ENCODE measurements around the gene HSD3B2.

Gene HSD3B2

DNA sequence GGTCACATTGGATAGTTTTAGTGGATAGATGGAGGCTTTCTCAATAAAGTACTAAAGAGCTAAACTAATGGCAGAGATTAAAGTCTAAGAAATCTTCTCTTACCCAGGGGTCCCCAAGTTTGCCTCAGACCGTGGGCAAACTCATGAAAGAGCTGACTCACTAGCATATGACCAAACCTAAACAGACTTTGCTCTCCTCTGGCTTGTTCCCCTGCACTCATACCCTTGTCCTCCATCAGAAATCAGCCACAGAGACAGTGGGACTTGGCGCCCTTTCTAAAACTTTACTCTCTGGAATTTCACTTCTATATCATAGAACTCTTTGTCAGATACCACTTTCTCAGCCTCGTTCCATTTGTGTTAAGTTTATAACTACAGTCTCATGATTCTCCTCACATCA, 17.0 kb upstream of the HSD3B2 start:
- no peak for DNase-seq (ENCODE audit: low spot score)

DNA sequence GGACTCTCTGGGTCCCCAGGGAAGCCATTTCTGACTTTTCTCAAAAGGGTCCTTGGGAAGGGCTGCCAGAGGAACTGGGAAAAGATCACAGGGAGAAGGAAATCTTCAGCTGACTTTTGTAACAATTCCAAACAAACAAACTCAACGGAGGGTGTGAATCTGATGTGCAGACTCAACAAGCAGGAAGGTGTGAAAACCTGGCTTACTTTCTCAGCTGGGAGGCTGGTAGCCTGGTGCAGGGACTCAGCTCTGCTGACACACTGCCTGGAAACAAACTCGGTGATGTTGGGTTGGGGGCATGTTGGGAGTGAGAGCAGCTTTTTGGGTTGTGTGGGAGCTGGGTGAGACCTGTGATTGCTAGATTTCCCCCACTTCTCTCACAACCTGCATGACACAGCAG, 10.2 kb upstream of the HSD3B2 start:
- no peak for DNase-seq (ENCODE audit: low spot score)

GRCh38 chr1:119409731-119410130, 5.2 kb upstream of the HSD3B2 start:
- no peak for DNase-seq (ENCODE audit: low spot score)

- peak; percentile 21 for DNase-seq (ENCODE audit: low spot score)
Observed at GRCh38 chr1:119410961-119411360, 4.0 kb upstream of the HSD3B2 start.

- DNase-seq (ENCODE audit: low spot score): no peak
Observed at GRCh38 chr1:119416006-119416640, 1.2 kb downstream of the HSD3B2 start.

- no peak for DNase-seq (ENCODE audit: low spot score)
Observed at GRCh38 chr1:119419109-119419508, 4.2 kb downstream of the HSD3B2 start.

DNA sequence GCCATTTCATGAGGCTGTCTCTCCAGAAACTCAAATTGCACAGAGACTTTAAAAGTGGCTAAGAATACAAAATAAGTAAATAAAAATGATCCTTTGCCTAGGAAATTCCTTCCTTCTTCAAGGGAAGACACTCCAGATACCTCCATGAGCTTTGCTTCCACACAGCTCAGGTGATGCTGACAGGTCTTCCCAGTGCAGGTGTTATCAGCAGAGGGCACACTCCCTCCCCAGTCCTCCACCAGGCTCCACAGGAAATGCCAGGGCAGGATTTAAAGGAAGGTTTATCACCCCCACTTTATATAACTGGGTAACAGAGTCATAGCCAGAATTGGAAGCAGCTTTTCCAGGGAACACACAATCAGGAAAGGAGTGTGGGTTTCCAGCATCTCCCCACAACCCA, 5.7 kb downstream of the HSD3B2 start:
- no peak for DNase-seq (ENCODE audit: low spot score)

DNA sequence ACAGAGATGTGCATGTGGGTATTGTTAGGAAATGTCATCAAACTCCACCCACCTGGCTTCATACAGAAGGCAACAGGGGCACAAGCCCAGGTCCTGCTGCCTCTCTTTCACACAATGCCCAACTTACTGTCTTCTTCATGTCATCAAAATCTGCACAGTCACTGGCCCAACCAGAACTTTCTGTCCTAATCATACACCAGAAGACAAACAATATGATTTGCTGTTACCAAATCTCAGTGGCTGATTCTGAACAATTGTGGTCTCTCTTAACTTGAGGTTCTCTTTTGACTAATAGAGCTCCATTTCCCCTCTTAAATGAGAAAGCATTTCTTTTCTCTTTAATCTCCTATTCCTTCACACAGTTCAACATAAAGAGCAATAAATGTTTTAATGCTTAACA, 7.7 kb downstream of the HSD3B2 start:
- DNase-seq (ENCODE audit: low spot score): no peak

DNA sequence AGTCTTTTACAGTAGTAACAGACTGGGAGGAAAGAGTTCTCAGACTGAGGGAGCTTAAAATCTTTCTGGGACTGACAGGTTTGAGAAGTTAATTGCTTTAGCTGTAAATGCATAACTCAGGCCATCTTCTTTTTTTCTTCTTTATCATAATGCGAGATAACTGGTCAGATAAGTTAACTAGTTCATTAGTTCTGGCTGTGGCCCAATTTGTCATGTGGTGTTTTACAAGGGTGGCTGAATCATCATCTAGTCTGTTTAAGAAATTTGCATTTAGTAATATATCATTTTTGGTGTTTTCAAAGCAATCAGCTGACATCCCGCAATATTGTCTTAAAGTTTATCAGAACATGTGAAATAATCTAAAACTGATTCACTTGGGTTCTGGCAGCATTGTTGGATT, 14.0 kb downstream of the HSD3B2 start:
- DNase-seq (ENCODE audit: low spot score): no peak

DNA sequence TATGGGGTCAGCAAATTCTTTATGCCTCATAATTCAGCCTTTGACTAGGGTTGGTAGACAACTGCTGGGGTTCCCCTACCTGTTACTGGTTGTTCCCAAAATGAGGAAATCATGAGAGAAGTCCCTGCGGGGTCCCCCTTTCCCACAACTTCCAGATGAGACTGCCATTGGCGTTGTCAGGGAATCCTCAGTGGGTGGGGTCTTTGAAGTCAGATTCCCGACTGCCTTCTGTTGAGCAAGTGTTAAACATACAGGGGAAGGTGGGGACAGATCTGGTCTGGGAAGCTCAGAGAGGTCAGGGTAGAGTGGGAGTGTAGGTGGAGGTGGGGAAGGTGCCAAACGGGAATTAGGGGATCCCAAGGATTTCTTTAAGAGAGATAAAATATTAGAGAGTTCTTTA, 14.7 kb downstream of the HSD3B2 start:
- DNase-seq (ENCODE audit: low spot score): no peak

DNA sequence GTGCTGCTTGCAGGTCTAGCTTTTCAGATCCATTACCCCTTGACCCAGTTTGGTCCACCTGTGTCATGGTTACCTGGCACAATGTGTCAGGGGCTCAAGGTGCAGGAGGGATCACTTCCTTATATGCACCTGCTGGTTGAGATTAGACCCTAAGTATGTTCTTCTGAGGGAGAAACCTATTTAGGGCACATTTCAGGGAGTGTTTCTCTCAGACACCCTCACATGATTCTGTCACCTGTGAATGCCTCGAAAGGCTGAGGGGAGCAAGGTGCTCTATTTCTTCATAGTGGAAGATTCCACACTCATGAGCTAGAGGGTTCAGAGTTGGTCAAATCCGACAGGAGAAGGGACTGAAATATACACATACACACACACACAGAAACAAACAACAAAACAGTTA, 15.5 kb downstream of the HSD3B2 start:
- no peak for DNase-seq (ENCODE audit: low spot score)

DNA sequence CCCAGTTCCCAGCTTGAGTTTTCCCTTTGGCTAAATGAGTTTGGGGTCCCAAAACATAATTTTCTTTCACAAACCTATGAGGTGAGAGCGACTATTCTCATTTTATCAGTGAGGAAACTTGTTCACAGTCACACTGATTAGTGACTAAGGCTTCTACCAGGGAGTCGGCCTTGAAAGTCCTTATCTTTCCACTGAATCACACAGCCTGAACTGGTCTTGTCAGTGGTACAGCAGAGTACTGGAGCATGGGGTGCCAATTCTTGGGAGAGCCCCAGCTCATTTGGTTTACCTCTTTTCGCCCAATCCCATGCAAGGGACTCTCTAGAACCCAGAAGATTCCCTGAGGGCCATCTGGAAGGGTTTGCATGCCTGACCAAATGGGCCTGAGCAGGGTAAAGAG, 16.9 kb downstream of the HSD3B2 start:
- no peak for DNase-seq (ENCODE audit: low spot score)

GRCh38 chr1:119435052-119435451, 20.1 kb downstream of the HSD3B2 start:
- no peak for DNase-seq (ENCODE audit: low spot score)

DNA sequence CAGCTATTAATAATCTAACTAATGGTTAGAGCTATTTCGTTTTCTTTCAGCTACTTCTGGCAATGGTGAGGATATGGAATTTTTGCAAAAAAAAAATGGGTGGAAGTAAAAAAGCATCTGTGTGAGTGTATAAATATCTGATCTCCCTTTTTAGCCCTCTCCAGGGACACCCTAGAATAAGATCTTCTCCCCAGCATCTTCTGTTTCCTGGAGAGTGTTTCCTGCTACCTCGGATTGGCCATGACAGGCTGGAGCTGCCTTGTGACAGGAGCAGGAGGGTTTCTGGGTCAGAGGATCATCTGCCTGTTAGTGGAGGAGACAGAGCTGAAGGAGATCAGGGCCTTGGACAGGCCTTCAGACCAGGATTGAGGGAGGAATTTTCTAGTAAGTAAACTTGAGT, 23.8 kb downstream of the HSD3B2 start:
- no peak for DNase-seq (ENCODE audit: low spot score)

- DNase-seq (ENCODE audit: low spot score): no peak
Observed at GRCh38 chr1:119440721-119441307, 25.9 kb downstream of the HSD3B2 start.

- DNase-seq (ENCODE audit: low spot score): no peak
Observed at GRCh38 chr1:119442756-119443155, 27.8 kb downstream of the HSD3B2 start.

- DNase-seq (ENCODE audit: low spot score): no peak
Observed at GRCh38 chr1:119446321-119446720, 31.4 kb downstream of the HSD3B2 start.

- no peak for DNase-seq (ENCODE audit: low spot score)
Observed at GRCh38 chr1:119447344-119448126, 32.6 kb downstream of the HSD3B2 start.

DNA sequence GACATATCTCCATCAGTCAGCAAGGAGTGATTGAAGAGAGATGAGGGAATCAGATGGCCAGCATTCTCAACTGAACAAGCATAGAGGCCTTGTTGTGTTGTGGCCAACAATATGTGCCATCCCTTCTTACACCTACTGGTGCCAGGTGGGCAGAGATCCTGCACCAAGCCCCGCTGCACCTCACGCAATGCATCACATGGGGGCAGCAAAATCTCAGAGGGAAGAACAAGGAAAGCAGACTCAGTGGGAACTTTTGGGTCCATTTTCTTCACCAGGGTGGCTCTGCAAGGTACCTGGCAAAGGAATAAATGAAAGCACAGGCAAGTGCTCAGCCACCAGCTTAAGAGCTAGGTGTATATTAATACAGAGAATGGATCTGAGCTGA, 33.2 kb downstream of the HSD3B2 start:
- no peak for DNase-seq (ENCODE audit: low spot score)

- DNase-seq (ENCODE audit: low spot score): no peak
Observed at GRCh38 chr1:119449971-119450370, 35.0 kb downstream of the HSD3B2 start.

- DNase-seq (ENCODE audit: low spot score): no peak
Observed at GRCh38 chr1:119451158-119451557, 36.2 kb downstream of the HSD3B2 start.

DNA sequence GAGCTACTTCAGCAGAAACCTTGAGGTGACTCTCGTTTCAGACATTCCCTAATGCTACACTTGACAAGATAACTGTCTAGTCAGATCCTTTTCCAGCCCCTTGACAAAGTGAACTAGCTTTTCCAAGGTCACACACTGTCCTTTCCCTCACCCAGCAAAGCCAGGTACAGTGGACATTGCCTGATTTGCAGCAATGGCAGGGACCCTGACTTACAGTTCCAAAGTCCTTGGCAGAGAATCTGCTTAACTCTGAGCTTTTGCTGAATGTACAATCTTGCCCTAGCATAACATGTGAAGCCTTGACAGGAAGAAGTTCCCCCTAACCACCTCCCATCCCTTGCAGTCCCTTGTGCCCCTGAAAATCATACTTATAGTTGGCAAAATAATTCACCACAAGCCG, 37.1 kb downstream of the HSD3B2 start:
- no peak for DNase-seq (ENCODE audit: low spot score)

- peak; percentile 6 for DNase-seq (ENCODE audit: low spot score)
Observed at GRCh38 chr1:119453021-119453420, 38.1 kb downstream of the HSD3B2 start.

DNA sequence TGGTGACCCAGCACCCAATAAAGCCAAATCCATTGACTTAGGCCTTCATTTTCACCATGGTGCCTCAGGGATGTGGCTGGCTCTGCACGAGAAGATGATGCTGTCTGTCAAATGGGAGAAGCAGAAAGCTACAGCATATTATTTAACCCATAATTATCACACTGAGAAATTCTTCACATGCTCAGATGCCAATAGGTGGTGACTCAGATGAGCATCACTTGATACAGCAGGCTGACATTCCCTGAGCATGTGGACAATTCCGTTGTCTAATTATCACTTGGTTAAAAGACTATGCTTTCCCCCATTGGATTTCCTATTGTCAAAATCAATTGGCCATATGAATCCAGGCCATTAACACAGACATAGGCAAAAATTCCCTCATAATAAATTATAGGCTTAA, 48.0 kb downstream of the HSD3B2 start:
- DNase-seq (ENCODE audit: low spot score): no peak

Measured in COLO829 (cell line).